Measurements from ENCODE around the gene SMARCAL1. TPM values are rescaled to one million over a fixed set of nuclear protein-coding genes. Genes with fewer than 3 reads are reported as not detected.

The SMARCAL1 gene
- total RNA-seq, 2 donors from 2014 or later, result 8.4 to 12.0 TPM

DNA sequence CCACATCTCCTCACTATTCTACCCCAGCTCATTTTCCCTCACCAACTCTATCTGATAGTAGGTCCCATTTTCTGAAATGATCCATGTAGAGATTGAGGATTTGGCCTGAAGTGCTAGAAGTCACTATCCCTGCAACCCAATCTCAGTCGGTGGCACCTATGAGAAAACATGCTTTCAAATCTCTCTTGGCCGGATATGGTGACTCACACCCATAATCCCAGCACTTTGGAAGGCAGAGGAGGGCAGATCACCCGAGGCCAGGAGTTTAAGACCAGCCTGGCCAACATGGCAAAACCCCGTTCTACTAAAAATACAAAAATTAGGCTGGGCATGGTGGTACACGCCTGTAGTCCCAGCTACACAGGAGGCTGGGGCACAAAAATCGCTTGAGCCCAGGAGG, 20.9 kb upstream of the SMARCAL1 start:
- DNase-seq, result no peak
- intact Hi-C loops (cut with DNase I), result no loop called here
- no peak for ATAC-seq

DNA sequence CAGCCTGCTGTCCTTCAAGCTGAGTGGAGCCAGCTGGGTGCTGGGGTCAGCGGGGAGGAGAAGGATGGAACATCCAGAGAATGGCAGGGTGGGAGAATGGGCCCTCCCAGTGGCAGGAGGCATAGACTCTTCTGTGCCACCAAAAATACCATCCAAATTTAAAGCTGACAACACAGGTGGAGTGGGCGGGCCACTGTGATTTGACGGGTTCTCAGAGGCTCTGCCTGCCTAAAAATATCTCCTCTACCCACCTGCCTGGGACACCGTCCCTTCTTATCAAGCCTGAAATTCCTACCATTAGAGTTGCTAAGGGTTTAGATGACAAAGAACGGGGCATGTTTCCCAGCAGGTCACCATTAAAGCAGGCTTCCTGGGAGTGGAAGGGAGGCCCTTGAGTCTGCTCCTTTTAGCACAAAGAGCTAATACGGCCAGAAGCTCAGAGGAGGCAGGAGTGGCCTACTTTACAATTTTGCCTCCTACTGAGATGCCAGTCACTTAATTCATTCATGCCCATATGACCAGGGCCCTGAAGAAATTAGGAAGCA, 20.2 kb upstream of the SMARCAL1 start:
- no peak for ATAC-seq
- intact Hi-C loops (cut with DNase I), result no loop called here
- DNase-seq, result no peak

DNA sequence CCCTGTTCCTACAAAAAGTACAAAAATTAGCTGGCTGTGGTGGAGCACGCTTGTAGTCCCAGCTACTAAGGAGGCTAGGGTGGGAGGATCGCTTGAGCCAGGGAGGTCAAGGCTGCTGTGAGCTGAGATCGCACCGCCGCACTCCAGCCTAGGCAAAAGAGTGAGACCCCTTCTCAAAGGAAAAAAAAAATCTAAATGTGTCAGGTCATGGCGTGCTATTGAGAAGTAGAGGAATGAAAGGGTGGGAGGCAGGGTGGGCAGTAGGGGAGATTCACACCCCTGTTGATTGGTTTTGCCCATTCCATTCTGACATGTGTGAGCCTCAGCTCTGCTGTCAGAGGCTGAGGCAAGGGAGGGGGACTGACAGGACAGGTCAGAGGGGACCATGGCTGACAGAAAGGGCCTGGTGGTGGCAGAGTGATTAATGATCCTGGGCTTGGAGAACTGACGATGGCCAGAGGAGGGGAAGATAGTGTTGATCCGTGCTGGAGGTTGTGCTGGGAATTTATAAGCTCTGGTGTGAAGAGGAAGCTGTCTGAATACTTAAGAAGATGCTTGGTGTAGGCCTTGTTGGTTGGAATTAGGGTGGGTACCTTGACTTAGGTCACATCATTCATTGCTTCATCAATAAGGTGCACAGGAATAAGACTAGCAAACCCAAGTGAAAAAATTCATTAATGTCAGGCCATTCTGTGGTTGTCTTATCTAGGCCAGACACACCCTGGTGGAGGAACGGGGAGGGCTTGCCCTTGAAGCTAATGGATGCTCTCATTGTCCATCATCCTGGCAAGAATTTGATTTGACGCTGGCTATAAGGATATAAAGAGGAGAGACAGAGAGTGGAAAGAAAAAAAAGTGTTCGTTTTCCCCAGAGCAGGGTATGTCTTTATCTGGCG, 19.1 kb upstream of the SMARCAL1 start:
- no peak for DNase-seq
- intact Hi-C loops (cut with DNase I), result no loop called here
- ATAC-seq, result no peak

DNA sequence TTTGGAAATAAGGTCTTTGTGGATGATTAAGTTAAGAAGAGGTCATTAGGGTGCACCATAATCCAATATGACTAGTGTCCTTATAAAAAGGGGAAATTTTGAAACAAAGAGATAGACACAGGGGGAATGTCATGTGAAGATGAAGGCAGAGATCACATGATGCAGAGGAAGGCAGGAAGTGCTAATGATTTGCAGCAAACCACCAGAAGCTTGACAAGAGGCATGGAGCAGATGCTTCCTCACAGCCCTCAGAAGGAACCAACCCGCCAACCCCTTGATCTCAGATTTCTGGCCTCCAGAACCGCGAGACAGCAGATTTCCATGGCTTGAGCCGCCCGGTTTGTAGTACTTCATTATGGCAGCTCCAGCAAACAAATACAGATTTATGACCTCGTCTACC, 17.4 kb upstream of the SMARCAL1 start:
- intact Hi-C loops (cut with DNase I), result no loop called here
- no peak for ATAC-seq

DNA sequence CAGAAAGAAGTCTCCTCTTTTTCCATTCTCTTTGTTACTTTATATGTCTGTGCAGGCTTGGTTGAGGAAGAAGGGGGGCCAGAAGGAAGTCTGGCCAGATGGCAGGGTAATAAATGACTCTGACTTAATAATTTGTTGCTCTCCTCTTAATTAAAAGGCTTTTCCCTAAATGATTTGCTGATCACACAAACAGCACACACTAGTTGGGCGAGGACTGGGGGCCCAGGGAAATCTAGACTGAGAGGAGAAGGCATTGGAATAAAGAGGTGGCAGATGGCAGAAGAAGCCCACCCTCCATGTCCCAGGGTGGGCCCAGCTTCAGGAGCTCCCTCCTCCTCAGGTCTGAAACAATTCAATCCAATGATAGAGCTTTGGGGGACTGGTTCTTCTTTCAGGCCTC, 12.7 kb upstream of the SMARCAL1 start:
- no peak for ATAC-seq
- intact Hi-C loops (cut with DNase I), result no loop called here
- no peak for DNase-seq

More for the DNA sequence above, 17.4 kb upstream of the SMARCAL1 start:
- DNase-seq, result no peak

DNA sequence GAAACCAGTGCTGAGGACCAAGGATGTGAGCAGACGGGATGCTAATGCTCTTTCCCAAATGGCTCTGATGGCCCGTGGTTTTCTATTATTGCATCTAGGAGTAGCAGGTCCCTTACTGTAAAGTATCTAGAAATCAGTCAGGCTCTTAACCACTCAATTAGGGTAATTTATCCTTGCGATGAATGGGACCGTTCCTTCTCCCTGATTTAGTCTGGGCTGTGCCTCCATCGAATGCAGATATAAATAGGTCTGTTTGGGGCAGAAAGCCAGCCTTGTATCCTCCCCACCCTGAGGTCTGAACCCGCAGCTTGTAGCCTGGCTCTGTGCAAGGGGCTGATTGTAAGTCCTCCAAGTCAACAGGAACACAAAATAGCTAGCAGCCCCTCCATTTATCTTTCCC, 9.5 kb upstream of the SMARCAL1 start:
- ATAC-seq, result no peak
- no peak for DNase-seq
- intact Hi-C loops (cut with DNase I), result no loop called here

DNA sequence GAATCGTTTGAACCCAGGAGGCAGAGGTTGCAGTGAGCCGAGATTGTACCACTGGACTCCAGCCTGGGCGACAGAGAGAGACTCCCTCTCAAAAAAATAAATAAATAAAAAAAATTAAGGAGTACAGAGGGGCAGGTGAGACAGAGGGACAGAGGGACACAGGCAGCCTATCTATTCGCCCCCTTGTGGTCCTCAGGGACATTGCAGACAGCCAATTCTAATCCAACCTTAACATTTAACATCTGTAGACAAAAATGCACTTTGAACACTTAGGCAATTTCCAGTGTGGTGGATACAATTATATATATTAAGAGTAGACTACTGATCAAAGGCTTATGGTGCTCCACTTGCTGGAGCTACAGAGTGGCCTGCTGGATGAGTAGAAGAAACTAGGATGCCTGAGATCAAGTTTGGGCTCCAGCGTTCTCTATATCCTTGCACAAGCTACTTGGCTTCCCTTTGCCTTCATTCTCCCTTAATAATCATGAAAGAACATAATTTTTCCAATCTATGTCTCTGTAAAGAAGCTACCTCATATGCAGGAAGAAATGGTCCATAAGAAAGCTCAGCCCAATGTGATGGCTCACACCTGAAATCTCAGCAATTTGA, 8.2 kb upstream of the SMARCAL1 start:
- ATAC-seq (peak; percentile 50 to 58), DNase-seq (no peak)
- intact Hi-C loops (cut with DNase I), result no loop called here

DNA sequence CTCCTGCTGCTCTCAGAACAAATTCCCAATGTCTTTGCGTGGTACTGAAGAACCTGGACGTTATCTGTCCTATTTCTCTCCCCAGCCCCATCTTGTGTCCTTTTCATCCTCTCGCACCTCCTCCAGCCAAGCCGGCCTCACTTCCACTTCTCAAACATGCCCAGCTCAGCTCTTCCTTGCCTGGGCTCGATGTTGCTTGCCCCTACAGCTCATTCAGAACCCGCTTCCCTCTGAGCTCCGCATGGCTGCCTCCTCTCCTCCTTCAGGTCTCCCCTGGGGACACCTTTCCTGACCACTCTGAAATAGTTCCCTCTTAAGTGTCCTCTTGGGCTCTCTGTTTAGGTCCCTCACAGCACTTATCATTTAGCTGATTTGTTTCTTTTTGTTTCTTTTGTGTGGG, 6.7 kb upstream of the SMARCAL1 start:
- DNase-seq (no peak), ATAC-seq (no peak)
- intact Hi-C loops (cut with DNase I), result no loop called here

DNA sequence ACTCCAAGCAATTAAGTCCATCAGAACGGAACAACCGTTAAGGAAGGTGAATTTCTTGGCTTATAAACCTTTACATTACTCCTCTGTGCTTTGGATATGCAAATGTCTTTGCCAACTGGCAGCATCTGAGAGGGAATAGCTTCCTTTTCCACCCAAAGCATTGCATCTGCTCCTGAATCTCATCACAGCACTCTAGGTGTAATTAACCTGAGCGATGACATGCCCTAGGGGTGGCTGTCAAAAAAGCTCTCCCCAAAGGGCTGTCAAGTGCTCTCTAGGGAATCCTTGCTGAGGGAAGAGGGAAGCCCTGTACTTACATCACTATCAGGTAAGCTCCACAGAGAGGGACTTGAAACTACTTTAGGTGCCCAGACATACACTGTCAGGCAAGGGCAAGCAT, 5.5 kb upstream of the SMARCAL1 start:
- DNase-seq (no peak), ATAC-seq (no peak)
- intact Hi-C loops (cut with DNase I), result no loop called here

DNA sequence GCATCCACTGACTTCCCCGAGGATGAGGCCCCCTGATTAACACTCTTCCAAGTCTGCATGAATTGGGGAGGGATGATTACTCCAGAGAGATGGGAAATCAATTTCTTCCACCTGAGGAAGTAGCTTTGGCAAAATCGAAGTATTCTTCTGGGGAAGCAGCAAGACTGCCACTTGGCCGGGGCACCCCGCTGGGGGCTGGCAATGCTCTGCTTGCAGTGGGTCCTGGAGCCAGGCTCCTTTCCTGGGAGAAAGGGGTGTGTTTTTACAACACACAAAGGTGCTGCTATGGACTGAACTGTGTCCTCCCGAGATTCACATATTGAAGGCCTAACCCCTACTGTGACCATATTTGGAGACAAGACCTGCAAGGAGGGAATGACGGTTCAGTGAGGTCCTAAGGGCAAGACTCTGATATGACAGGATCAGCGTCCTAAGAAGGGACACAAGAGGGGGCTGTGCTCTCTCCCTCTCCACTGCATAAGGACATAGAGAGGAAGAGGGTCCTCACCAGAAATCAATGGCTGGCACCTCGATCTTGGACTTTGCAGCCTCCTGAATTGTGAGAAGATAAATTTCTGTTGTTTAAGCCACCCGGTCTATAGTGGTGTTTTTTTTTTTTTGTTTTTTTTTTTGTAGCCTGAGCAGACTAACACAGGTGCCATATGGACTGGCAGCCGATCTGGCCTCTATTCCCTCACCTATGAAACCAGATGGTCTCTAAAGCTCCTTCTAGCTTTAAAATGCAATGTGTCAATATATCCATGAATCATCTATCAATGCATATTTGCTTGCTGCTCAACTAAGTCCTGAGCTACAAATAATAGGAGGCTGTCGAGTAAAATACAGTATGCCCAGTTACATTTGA, 3.6 kb upstream of the SMARCAL1 start:
- DNase-seq (no peak), ATAC-seq (no peak)
- intact Hi-C loops (cut with DNase I), result no loop called here

DNA sequence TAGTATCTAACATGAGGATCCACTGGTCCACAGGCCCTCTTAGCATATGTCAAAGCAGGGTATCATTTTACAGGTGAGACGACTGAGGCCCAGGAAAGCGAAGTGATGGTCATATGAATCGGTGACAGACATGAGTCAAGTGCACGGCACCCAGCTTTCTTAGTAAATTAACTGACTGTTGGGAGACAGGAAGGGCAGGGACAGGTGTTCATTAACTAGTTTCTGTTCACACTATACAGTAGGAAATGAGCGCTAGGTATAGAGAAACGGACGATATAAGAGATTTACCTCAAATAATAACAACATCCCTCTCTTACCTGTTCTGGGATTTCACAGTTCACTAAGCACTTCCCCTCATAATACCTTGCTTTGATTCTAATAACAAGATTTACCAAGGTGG, 1.7 kb upstream of the SMARCAL1 start:
- ATAC-seq, result no peak
- no peak for DNase-seq
- intact Hi-C loops (cut with DNase I), result no loop called here

DNA sequence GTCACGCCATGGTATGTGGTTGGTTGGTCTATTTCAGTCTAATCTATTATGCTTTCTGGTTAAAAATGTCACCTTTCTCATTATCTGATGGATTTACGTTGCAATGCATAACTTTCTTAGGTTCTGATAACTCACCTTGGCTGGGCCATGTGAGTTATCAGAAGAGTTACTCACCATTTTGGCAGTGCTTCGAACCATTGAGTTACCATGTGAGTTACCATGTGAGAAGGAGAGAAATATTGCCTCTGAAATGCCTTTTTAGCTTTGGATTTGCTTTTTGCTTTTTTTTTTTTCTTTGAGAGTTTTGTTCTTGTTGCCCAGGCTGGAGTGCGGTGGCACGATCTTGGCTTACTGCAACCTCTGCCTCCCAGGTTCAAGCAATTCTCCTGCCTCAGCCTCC, 1.6 kb downstream of the SMARCAL1 start:
- DNase-seq (no peak), ATAC-seq (no peak)
- intact Hi-C loops (cut with DNase I), result no loop called here

DNA sequence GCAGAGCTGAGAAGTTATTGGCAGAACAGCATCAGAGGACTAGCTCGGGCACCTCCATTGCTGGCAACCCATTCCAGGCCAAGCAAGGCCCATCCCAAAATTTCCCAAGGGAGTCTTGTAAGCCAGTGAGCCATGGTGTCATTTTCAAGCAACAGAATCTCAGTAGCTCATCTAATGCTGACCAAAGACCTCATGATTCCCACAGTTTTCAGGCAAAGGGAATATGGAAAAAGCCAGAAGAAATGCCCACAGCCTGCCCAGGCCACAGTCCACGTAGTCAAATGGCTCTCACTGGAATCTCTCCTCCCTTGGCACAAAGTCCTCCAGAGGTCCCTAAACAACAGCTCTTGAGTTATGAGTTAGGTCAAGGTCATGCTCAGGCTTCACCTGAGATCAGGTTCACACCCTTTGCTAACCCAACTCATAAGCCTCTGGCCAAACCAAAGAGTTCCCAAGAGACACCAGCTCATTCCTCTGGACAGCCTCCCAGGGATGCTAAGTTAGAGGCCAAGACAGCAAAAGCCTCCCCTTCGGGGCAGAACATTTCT, 2.6 kb downstream of the SMARCAL1 start:
- DNase-seq (no peak), ATAC-seq (no peak)
- intact Hi-C loops (cut with DNase I), result no loop called here

DNA sequence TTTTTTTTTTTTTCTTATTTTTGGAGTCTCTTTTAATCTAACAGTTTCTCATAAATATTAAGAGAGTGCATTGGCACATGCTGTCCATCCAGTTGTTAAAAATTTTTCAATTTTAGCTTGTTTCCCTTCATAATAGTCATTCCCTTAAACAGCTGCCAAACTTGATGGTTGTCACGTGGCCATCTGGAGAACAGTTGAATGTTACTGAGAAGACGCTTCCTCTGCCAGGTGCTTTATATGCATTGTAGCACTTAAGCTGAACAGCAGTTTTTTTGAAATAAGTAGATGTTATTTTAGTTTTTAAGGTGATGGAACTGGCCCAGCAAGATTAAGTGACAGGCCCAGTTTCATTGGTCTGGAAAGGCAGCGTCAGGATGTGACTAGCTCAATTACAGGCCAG, 3.3 kb downstream of the SMARCAL1 start:
- DNase-seq (no peak), ATAC-seq (no peak)
- intact Hi-C loops (cut with DNase I), result no loop called here

DNA sequence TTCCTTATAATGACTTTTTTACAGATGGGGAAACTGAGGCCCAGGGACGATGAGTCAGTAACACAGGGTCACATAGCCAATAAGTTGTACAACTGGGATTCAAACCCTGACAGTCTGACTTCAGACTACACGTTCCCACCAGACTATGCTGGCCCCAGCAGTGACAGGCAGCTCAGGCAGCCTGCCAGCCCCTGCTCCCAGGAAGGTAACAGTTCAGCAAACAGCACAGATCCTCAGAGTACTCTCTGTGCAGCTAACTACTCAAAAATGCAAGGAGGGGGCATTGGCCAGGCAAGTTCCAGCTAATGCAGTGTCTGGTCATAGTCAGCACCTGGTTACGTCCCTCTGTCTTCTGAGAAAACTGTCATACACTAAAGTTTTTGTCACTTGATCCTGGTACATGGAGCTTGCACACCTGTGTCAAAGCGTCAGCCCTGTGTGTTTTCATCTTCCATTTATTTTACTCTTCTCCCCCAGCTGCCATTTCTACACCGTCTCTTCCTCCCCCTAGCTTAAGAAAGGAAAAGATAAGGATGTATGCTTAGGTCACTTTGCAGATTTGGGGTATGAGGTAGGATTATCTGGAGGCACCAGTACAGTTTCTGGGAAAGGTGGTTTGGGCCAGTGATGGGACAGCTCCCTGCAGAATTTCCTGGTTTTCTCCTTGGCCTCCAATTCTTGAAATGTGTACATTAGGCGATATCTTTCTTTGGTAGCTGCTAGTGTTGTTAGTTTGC, 4.5 kb downstream of the SMARCAL1 start:
- intact Hi-C loops (cut with DNase I), result no loop called here
- ATAC-seq, result no peak
- no peak for DNase-seq

DNA sequence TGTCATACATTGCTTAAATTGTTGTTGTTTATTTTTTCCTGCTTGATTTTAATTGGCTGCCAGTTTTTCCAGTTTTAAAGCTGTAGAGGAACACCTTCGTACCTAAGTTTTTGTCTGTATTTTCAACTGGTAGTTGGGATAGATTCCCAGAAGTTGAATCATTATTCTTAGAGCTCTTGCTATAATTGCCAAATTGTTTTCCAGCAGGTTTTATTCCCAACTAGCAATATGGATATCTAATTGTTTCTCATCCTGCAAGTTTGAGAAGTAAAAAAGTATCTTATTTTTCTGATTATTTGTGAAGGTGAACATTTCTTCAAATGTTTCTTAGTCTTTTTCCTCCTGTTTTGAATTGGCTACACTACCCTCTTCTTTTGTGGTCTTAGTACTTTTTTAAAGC, 6.7 kb downstream of the SMARCAL1 start:
- no peak for ATAC-seq
- DNase-seq, result no peak
- intact Hi-C loops (cut with DNase I), result no loop called here

DNA sequence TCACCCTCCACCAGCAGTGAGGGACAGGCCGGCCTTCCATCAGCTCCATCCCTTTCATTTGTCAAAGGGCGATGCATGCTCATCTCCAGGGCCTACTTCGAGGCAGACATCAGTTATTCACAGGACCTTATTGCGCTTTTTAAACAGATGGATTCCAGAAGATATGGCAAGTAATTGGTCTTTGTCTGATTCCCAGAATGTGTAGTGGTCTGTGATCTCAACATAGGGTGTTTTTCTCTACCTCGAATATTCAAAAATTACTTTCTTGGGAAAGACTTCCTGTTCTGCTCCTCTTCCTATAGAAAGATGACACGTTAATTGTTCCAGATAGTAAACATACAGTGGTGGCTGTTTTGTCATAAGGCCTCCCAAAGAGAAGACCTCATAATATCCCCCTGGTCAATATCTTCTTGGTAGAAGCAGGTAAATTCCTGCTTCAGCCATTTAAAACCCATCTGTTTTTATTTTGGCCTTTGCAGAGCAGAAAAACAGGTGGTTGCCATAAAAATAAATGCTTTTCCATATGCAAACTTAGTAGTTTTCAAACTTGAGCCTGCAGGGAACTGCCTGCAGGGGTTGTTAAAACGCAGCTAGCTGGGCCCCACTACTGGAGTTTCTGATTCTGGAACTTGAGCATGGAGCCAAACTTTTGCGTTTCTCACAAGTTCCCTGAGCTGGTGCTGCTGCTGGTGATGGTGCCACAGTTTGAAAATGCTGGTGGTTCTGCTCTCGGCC, 8.2 kb downstream of the SMARCAL1 start:
- ATAC-seq (no peak), DNase-seq (no peak)
- intact Hi-C loops (cut with DNase I), result loop anchor here in 1 of 2 donors (10.0 kb wide), 1 partner anchor 244 kb away; no protein-coding TSS in a partner anchor

DNA sequence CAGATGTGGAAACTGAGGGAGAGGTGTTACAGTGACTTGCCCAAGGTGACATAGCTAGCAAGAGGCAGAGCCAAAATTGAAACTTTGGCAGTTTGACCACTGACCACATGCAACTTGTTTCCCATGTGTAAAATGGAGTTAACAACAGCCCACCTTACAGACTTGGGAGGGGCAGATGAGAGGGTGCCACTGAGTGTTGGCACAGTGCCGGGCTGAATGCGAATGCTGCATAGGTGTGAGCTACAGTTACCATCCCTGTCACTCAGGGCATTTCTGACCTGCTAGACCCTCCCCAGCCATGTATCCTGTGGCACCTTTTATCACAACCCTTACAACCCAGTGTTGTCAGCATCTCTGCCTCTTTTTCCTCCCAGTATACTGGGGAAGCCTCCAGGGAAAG, 10.8 kb downstream of the SMARCAL1 start:
- intact Hi-C loops (cut with DNase I), result loop anchor here in 1 of 2 donors (10.0 kb wide), 1 partner anchor 242 kb away; no protein-coding TSS in a partner anchor
- no peak for ATAC-seq
- DNase-seq, result no peak

Measured in left cardiac atrium (tissue), 4 donors.